OCI-LY7 (cell line): ENCODE measurements around the gene RAP1GDS1. TPM values are rescaled to one million over a fixed set of nuclear protein-coding genes. Genes with fewer than 3 reads are reported as not detected.

Source experiments
- BruUV-seq: library from RNA; stranded (reverse); fragments of 400-500 nt; replicated peaks from 2 replicates; lab custom pipeline; 2021; lab: Mats Ljungman, UMichigan
- CTCF ChIA-PET: fragments of 300-600 bp; sonication (Branson Sonifier 250); formaldehyde crosslinking; loops from one replicate; lab custom pipeline; 2022; ENCODE audit warnings: antibody characterized with exemption; ENCODE audit not compliant: unreplicated experiment; lab: Charles Lee
- POLR2A ChIA-PET: fragments of 300-600 bp; sonication (Branson Sonifier 250); formaldehyde crosslinking; loops from one replicate; lab custom pipeline; 2022; ENCODE audit warnings: antibody characterized with exemption; lab: Charles Lee
- DNase-seq: peaks from one replicate; pipeline ENCODE4 v3.0.0-alpha.2; 2015; ENCODE audit warnings: low spot score
- H2AFZ ChIP-seq: fragments of 200-600 bp; sonication (generic), shearing (Covaris generic); 2 replicates; pipeline ENCODE4 v1.6.1; 2014; ENCODE audit warnings: mild to moderate bottlenecking, antibody characterized with exemption, low read length, moderate library complexity
- H3K27ac ChIP-seq: fragments of 200-600 bp; sonication (generic); 2 replicates; pipeline ENCODE4 v1.5.1; 2014; ENCODE audit warnings: mixed run types, low read depth, mild to moderate bottlenecking, moderate library complexity, low read length, inconsistent platforms; ENCODE audit not compliant: poor library complexity, severe bottlenecking
- H3K36me3 ChIP-seq: fragments of 200-600 bp; sonication (generic); 2 replicates; pipeline ENCODE4 v1.6.1; 2014; ENCODE audit warnings: mild to moderate bottlenecking, antibody characterized with exemption, low read length, moderate library complexity, mixed read lengths; ENCODE audit not compliant: insufficient read depth
- H3K4me1 ChIP-seq: fragments of 200-600 bp; sonication (generic); 2 replicates; pipeline ENCODE4 v1.5.1; 2014; ENCODE audit warnings: mild to moderate bottlenecking, low read length; ENCODE audit not compliant: insufficient read depth, poor library complexity, severe bottlenecking
- H3K4me2 ChIP-seq: fragments of 200-600 bp; sonication (generic); 2 replicates; pipeline ENCODE4 v1.6.1; 2014; ENCODE audit warnings: mild to moderate bottlenecking, low read length
- H3K4me3 ChIP-seq: fragments of 200-600 bp; sonication (generic); 2 replicates; pipeline ENCODE4 v1.5.1; 2014; ENCODE audit warnings: mild to moderate bottlenecking, low read depth, low read length; ENCODE audit not compliant: poor library complexity, severe bottlenecking
- H3K79me2 ChIP-seq: fragments of 200-600 bp; sonication (generic); 2 replicates; pipeline ENCODE4 v1.6.1; 2016; ENCODE audit warnings: low read depth, mild to moderate bottlenecking, low read length, moderate library complexity, mixed read lengths; ENCODE audit not compliant: insufficient read depth
- H3K9me2 ChIP-seq: fragments of 200-600 bp; sonication (generic); 2 replicates; pipeline ENCODE4 v1.6.1; 2016; ENCODE audit warnings: mild to moderate bottlenecking, low read length, mixed read lengths; ENCODE audit not compliant: insufficient read depth
- H3K9me3 ChIP-seq: fragments of 200-600 bp; sonication (generic); 2 replicates; pipeline ENCODE4 v1.6.1; 2014; ENCODE audit warnings: mild to moderate bottlenecking, mixed run types, low read length, mixed read lengths
- H4K20me1 ChIP-seq: fragments of 200-600 bp; sonication (generic); 2 replicates; pipeline ENCODE4 v1.6.1; 2014; ENCODE audit warnings: mild to moderate bottlenecking, antibody characterized with exemption, low read length, moderate library complexity, mixed read lengths; ENCODE audit not compliant: insufficient read depth
- CTCF ChIP-seq: fragments of 200-600 bp; sonication (generic); conservative IDR thresholded peaks from 2 replicates; pipeline ENCODE4 v1.5.1; 2014; ENCODE audit warnings: mild to moderate bottlenecking, antibody characterized with exemption, low read length, moderate library complexity, mixed read lengths
- EZH2phosphoT487 ChIP-seq: fragments of 200-600 bp; sonication (generic); IDR thresholded peaks from 2 replicates; pipeline ENCODE4 v1.6.1; 2018; ENCODE audit warnings: low read depth, borderline replicate concordance, mild to moderate bottlenecking, mixed run types, antibody characterized with exemption, low read length, moderate library complexity, mixed read lengths
- intact Hi-C: fragments of 100-400 bp; cut with micrococcal nuclease; formaldehyde crosslinking; loops from one replicate; pipeline ENCODE4 v1.10.0; 2022; ENCODE audit not compliant: unreplicated experiment
- total RNA-seq, 2 experiments: library from RNA; depleted of rRNA in 1 of 2; stranded (reverse); fragments of >200 nt in 1 of 2; shearing (Covaris generic) in 1 of 2; gene quantifications; 2 replicates each; pipeline ENCODE4 v1.2.3, GENCODE V29; 2014 to 2022

The RAP1GDS1 gene
- total RNA-seq, 2 experiments from 2014 or later, result 53.5 to 57.8 TPM

DNA sequence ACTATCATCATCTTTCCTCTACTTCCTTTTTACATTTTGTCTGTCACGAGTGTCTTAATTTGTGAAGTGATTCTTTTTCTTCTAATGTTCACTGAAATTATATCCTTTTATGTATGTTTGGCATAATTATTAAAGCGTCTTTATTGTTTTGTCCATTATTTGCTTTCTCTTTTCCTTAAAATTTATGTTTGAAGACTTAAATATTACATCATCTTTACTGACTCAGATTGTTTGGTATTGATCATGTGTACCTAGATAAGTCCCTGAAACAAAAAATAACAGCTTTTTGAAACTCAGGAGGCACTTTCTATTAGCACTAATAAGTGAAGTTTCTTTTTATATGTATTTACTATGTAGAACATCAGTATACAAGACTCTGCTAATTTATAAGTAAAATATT is 120.1 kb downstream of the RAP1GDS1 start:
- CTCF ChIA-PET, result no interaction called here
- Histone ChIP-seq H3K79me2 (no peaks in the 10 kb centered on the region), H4K20me1 (no peaks in the 10 kb centered on the region), H3K4me2 (no peak overlapping the region), H3K36me3 (no peaks in the 10 kb centered on the region; the same call in 1 of the 2 replicates), H2AFZ (no peak overlapping the region), H3K9me3 (no peaks in the 10 kb centered on the region), H3K4me3 (no peak overlapping the region), H3K27ac (no peak overlapping the region), H3K9me2 (no peaks in the 10 kb centered on the region; the same call in 1 of the 2 replicates), H3K4me1 (peaks cover 11% of the 10 kb centered on the region)
- no peak for TF ChIP-seq EZH2phosphoT487
- no peak for TF ChIP-seq CTCF
- no peak for DNase-seq
- intact Hi-C loops, result no loop called here
- POLR2A ChIA-PET, result interaction anchor here (0.6 to 1.6 kb wide), 6 partner anchors 12 to 1102 kb away, joined by 3 to 6 read pairs (median 3); no protein-coding TSS in a partner anchor
- BruUV-seq, result no TSS peak

GRCh38 chr4:98383431-98384106 is 122.4 kb downstream of the RAP1GDS1 start:
- H3K4me3 ChIP-seq, result no peak overlapping the region
- ChIA-PET POLR2A (interaction anchor here (0.5 to 1.3 kb wide), 7 partner anchors 12 to 126 kb away, joined by 3 to 5 read pairs (median 3); no protein-coding TSS in a partner anchor), CTCF (no interaction called here)
- no peaks in the 10 kb centered on the region for H4K20me1 ChIP-seq
- H3K36me3 ChIP-seq, result no peaks in the 10 kb centered on the region; the same call in 1 of the 2 replicates
- intact Hi-C loops, result no loop called here
- no peaks in the 10 kb centered on the region for H3K79me2 ChIP-seq
- H3K4me1 ChIP-seq, result peaks cover 11% of the 10 kb centered on the region
- peak; percentile 8 for DNase-seq
- H3K4me2 ChIP-seq, result peak overlapping the region; percentile 33; the same call in 1 of the 2 replicates
- no peaks in the 10 kb centered on the region for H3K9me3 ChIP-seq
- H3K27ac ChIP-seq, result no peak overlapping the region
- no TSS peak for BruUV-seq
- TF ChIP-seq EZH2phosphoT487, result no peak
- TF ChIP-seq CTCF, result no peak
- H2AFZ ChIP-seq, result no peak overlapping the region
- no peaks in the 10 kb centered on the region; the same call in 1 of the 2 replicates for H3K9me2 ChIP-seq

DNA sequence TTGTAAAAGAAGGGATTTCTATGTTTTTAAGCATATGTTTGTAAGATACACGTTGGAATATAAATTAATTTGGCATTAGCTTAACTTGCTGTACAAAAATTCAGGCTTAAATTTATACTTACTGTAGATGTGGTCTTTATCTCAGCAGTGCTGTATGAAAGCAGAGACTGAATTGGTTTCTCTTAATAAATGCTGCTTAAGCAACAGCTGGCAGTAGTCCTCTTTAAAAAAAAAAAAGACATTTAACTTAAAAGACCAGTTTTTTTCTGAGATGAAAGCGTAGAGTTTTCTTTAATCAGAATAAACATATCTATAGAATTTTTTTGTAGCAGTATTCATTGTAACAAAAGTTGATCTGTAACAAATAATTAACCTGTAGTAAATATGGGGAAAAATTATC is 124.6 kb downstream of the RAP1GDS1 start:
- Histone ChIP-seq H4K20me1 (no peaks in the 10 kb centered on the region), H3K79me2 (no peaks in the 10 kb centered on the region), H3K9me3 (no peaks in the 10 kb centered on the region), H3K27ac (no peak overlapping the region), H3K4me3 (no peak overlapping the region), H2AFZ (no peak overlapping the region), H3K4me1 (peaks cover 11% of the 10 kb centered on the region), H3K36me3 (no peaks in the 10 kb centered on the region), H3K4me2 (no peak overlapping the region), H3K9me2 (no peaks in the 10 kb centered on the region; the same call in 1 of the 2 replicates)
- no peak for TF ChIP-seq EZH2phosphoT487
- no peak for TF ChIP-seq CTCF
- intact Hi-C loops, result no loop called here
- POLR2A ChIA-PET, result interaction anchor here (0.8 to 0.9 kb wide), 2 partner anchors 9 to 12 kb away, joined by 3 read pairs; no protein-coding TSS in a partner anchor
- CTCF ChIA-PET, result no interaction called here
- BruUV-seq, result no TSS peak
- no peak for DNase-seq
